ENCODE results near the gene RAB40A.
"Not testable (repeated sequence)": the region's sequence is repeated elsewhere in the genome, so short reads cannot be mapped to it uniquely, and the experiment has no call there.

The RAB40A gene

DNA sequence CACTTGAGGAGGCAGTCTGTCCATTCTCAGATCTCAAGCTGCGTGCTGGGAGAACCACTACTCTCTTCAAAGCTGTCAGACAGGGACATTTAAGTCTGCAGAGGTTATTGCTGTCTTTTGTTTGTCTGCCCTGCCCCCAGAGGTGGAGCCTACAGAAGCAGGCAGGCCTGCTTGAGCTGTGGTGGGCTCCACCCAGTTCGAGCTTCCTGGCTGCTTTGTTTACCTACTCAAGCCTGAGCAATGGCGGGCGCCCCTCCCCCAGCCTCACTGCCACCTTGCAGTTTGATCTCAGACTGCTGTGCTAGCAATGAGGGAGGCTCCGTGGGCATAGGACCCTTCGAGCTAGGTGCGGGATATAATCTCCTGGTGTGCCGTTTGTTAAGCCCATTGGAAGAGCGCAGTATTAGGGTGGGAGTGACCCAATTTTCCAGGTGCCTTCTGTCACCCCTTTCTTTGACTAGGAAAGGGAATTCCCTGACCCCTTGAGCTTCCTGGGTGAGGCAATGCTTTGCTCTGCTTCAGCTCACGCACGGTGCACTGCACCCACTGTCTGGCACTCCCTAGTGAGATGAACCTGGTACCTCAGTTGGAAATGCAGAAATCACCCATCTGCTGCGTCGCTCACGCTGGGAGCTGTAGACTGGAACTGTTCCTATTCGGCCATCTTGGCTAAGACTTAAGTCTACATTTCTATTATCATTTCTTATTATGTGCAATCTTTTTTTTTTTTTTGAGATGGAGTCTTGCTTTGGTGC lies 59.1 kb downstream of the RAB40A start:
- DNase-seq = not testable (repeated sequence)

DNA sequence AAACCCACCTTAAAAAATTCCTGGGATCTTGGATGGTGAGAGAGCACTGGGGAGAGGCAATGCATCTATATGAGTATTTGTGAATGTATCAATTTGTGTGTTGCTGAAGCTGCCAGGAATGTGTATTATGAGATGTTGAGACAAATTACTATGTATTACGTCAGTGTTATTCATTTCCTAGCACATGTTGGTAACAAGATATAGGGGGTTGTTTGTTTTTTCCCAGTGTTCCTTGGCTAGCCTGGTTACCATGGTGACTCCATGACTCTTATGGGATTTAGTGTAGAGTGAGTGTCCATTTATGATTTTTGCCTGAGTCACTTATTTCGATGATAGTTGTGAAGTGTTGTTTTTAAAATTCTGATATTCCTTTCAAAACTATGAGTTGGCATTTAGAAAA lies 65.6 kb downstream of the RAB40A start:
- DNase-seq = no peak
